ENCODE data around the gene SMIM38. TPM values are rescaled to one million over a fixed set of nuclear protein-coding genes. Genes with fewer than 3 reads are reported as not detected.
"Not testable (repeated sequence)": the region's sequence is repeated elsewhere in the genome, so short reads cannot be mapped to it uniquely, and the experiment has no call there.

Gene SMIM38
- total RNA-seq, 1 donor from 2014 or later, result not detected

DNA sequence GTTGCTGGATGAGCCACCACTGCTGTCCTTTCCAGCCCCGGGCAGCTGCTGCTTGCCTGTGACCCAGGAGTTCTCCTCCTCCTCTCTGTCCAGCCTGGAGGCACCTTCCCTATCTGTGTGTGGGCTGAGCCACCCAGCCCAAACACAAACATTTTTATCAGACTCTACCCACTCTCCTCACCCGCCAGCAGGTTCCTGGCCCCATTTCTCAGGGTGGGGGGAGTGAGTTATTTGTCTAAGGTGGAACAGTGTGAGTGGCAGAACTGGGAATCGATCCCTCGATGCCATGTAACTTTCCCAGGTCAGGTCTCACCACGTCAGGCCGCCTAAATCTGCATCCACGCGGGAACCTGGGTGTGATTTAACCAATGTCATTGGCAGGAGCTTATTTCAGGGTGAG, 20.8 kb upstream of the SMIM38 start:
- Mint-ChIP-seq H3K9me3 (ENCODE audit: unreplicated experiment) (no peaks in the 10 kb centered on the region), H3K4me3 (ENCODE audit: unreplicated experiment) (no peak overlapping the region), H3K27ac (ENCODE audit: unreplicated experiment) (no peak overlapping the region), H3K4me1 (ENCODE audit: unreplicated experiment) (peaks cover 3% of the 10 kb centered on the region), H3K27me3 (ENCODE audit: unreplicated experiment) (peaks cover 2% of the 10 kb centered on the region), H3K36me3 (ENCODE audit: low read depth, unreplicated experiment) (peaks cover 8% of the 10 kb centered on the region)
- no peak for DNase-seq (ENCODE audit: low spot score)
- TF ChIP-seq, protein P1, sequence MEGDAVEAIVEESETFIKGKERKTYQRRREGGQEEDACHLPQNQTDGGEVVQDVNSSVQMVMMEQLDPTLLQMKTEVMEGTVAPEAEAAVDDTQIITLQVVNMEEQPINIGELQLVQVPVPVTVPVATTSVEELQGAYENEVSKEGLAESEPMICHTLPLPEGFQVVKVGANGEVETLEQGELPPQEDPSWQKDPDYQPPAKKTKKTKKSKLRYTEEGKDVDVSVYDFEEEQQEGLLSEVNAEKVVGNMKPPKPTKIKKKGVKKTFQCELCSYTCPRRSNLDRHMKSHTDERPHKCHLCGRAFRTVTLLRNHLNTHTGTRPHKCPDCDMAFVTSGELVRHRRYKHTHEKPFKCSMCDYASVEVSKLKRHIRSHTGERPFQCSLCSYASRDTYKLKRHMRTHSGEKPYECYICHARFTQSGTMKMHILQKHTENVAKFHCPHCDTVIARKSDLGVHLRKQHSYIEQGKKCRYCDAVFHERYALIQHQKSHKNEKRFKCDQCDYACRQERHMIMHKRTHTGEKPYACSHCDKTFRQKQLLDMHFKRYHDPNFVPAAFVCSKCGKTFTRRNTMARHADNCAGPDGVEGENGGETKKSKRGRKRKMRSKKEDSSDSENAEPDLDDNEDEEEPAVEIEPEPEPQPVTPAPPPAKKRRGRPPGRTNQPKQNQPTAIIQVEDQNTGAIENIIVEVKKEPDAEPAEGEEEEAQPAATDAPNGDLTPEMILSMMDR (IDR thresholded peaks at IDR 0.05; ENCODE audit: unreplicated experiment), result no peak

DNA sequence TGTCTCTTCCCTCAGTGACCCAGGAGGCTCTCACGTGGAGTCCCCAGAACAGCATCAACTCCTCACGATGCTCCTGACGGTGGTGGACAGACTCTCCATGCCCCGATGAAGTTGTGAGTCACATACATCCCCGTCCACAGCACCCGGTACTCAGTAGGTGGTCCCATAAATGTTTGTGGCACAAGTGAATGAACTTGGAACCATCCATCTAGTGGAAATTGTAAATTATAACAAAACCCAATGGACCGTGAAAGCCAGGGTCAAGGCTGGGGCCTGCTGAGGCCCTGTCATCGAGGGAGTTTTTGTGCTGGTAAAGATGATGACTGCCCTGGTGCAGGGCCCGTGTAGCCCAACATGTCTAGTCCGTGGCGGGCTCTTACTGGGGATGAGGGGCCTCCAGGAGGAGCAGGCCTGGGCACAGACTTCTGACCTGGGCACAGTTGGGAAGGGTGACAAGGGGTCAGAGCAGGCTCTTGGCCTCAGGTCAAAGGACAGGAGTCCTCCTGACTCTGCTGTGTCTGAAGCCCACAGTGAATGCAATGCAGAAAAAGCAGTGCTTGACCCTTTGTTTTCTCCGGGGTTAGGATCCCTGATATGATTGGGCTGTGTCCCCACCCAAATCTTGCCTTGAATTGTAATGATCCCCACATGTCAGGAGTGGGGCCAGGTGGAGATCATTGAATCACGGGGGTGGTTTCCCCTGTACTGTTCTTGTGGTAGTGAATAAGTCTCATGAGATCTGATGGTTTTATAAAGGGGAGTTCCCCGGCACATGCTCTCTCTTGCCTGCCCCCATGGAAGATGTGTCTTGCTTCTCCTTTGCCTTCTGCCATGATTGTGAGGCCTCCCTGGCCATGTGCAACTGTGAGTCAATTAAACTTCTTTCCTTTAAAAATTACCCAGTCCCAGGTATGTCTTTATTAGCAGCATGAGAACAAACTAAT, 20.0 kb upstream of the SMIM38 start:
- H3K27me3 Mint-ChIP-seq (ENCODE audit: unreplicated experiment), result peaks cover 2% of the 10 kb centered on the region
- no peak overlapping the region for H3K27ac Mint-ChIP-seq (ENCODE audit: unreplicated experiment)
- peaks cover 8% of the 10 kb centered on the region for H3K36me3 Mint-ChIP-seq (ENCODE audit: low read depth, unreplicated experiment)
- no peak overlapping the region for H3K4me3 Mint-ChIP-seq (ENCODE audit: unreplicated experiment)
- no peaks in the 10 kb centered on the region for H3K4me1 Mint-ChIP-seq (ENCODE audit: unreplicated experiment)
- no peak for DNase-seq (ENCODE audit: low spot score)
- H3K9me3 Mint-ChIP-seq (ENCODE audit: unreplicated experiment), result no peaks in the 10 kb centered on the region
- TF ChIP-seq, protein P1 (IDR thresholded peaks at IDR 0.05; ENCODE audit: unreplicated experiment), result no peak

DNA sequence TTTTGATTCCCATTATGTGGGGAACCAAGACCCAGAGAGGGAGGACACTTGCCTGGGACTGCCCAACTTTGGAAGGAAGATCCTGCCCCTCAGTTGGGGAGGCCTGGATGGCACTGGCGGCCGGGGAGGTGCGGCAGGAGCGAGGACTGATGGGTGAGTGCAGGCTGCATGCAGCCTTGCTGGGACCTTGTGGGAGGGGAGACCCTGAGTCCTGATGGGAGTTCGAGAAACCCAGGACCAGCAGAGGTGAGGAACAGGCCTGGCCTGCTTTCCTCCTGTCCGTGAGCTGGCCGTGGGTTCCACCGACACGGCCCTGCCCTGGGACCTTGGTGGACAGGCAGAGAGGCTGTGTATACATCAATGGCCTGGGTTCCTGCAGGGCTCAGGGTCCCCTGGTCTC, 19.3 kb upstream of the SMIM38 start:
- Mint-ChIP-seq H3K9me3 (ENCODE audit: unreplicated experiment) (no peaks in the 10 kb centered on the region), H3K4me1 (ENCODE audit: unreplicated experiment) (no peaks in the 10 kb centered on the region), H3K36me3 (ENCODE audit: low read depth, unreplicated experiment) (peaks cover 8% of the 10 kb centered on the region), H3K27ac (ENCODE audit: unreplicated experiment) (no peak overlapping the region), H3K4me3 (ENCODE audit: unreplicated experiment) (no peak overlapping the region), H3K27me3 (ENCODE audit: unreplicated experiment) (peaks cover 2% of the 10 kb centered on the region)
- TF ChIP-seq, protein P1 (IDR thresholded peaks at IDR 0.05; ENCODE audit: unreplicated experiment), result no peak
- DNase-seq (ENCODE audit: low spot score), result no peak

DNA sequence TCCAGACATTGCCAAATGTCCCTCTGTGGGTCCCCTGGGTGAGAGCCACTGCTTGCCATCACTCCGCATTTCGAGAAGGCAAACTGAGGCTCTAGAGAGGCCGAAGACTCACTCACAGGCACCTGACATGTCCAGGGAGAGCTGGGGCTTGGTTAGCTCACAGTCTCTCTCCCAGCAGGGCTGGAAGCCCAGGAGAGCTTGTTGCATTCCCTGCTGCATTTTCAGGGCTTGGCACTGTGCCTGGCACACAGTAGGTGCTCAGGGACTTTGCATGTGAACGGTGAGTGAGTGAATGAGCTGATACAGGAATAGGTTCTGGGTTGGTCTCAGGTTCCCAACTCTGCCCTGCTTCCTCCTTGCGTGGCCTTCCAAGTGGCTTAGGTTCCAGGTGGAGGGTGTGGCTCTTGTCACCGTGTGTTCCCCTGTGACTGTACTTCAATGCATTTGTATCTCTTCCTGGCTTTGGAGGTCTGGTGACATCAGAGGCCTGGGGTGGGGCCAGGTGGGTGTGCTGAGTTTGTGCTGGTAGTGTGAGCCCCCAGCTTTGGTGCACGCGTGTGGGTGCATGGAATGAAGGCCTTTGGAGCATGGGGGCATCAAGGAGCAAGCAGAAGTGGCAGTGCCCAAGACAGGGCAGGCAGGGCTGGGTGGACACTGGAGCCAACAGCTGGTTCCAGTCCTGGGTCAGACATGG, 18.4 kb upstream of the SMIM38 start:
- TF ChIP-seq, protein P1 (IDR thresholded peaks at IDR 0.05; ENCODE audit: unreplicated experiment), result no peak
- H3K27ac Mint-ChIP-seq (ENCODE audit: unreplicated experiment), result no peak overlapping the region
- no peak overlapping the region for H3K4me3 Mint-ChIP-seq (ENCODE audit: unreplicated experiment)
- DNase-seq (ENCODE audit: low spot score), result no peak
- H3K4me1 Mint-ChIP-seq (ENCODE audit: unreplicated experiment), result no peaks in the 10 kb centered on the region
- no peaks in the 10 kb centered on the region for H3K9me3 Mint-ChIP-seq (ENCODE audit: unreplicated experiment)
- H3K36me3 Mint-ChIP-seq (ENCODE audit: low read depth, unreplicated experiment), result peaks cover 8% of the 10 kb centered on the region
- peaks cover 2% of the 10 kb centered on the region for H3K27me3 Mint-ChIP-seq (ENCODE audit: unreplicated experiment)

DNA sequence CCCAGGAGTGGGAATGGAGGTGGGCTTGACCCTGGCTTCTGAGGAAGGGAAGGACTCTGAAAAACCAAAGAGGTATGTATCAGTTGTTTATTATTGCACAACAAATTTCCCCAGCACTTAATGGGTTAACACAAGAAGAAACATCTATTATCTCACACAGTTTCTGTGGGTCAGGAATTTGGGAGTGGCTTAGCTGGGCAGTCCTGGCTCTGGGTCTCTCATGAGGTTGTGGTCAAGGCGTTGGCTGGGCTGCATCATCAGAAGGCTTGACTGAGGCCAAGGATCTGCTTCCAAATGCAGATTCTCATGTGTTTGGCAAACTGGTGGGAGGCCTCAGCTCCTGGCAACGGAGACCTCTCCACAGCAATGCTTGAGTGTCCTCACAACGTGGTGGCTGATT, 17.5 kb upstream of the SMIM38 start:
- Mint-ChIP-seq H3K4me3 (ENCODE audit: unreplicated experiment) (no peak overlapping the region), H3K27me3 (ENCODE audit: unreplicated experiment) (peaks cover 2% of the 10 kb centered on the region), H3K36me3 (ENCODE audit: low read depth, unreplicated experiment) (peaks cover 3% of the 10 kb centered on the region), H3K9me3 (ENCODE audit: unreplicated experiment) (no peaks in the 10 kb centered on the region), H3K27ac (ENCODE audit: unreplicated experiment) (no peak overlapping the region), H3K4me1 (ENCODE audit: unreplicated experiment) (no peaks in the 10 kb centered on the region)
- TF ChIP-seq, protein P1 (IDR thresholded peaks at IDR 0.05; ENCODE audit: unreplicated experiment), result no peak
- no peak for DNase-seq (ENCODE audit: low spot score)

DNA sequence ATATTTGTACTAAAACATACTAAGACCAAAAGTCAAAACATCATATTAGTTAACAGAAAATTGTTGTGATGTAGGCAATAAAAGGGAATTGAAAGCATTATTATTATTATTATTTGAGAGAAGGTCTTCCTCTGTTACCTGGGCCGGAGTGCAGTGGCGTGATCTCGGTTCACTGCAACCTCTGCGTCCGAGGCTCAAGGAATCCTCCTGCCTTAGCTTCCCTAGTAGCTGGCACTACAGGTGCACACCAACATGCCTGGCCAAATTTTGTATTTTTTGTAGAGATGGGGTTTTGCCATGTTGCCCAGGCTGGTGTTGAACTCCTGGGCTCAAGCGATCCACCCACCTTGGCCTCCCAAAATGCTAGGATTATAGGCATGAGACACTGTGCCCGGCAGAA, 15.6 kb upstream of the SMIM38 start:
- H3K9me3 Mint-ChIP-seq (ENCODE audit: unreplicated experiment); H3K4me1 Mint-ChIP-seq (ENCODE audit: unreplicated experiment); H3K4me3 Mint-ChIP-seq (ENCODE audit: unreplicated experiment); DNase-seq (ENCODE audit: low spot score); H3K36me3 Mint-ChIP-seq (ENCODE audit: low read depth, unreplicated experiment); H3K27me3 Mint-ChIP-seq (ENCODE audit: unreplicated experiment); H3K27ac Mint-ChIP-seq (ENCODE audit: unreplicated experiment): not testable (repeated sequence)

Data from endothelial cell (in vitro differentiated cells).